ENCODE measurements around the gene HIVEP3.

HIVEP3 gene

DNA sequence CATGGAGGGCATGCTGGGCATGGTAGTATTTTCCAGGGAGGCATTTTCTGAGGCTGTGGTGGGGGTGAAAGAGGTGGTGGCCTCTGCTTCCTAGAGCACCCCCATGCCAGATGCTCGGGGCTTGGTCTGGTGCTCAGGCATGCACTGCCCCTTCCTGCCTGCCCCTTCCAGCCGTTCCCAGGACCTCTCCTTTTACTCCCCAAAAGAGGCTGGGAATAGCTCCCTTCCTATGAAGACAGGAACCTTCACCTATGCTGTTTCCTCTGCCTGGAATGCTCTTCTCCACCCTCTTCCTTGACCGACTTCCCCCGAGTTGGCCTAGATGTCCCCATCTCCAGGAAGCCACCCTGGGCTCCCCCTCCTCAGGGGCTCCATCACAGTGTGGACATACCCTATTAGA is 443.4 kb downstream of the HIVEP3 start:
- Histone ChIP-seq H2AFZ (ENCODE audit: low read length) (no peak overlapping the region), H3K27ac (ENCODE audit: low read depth, low read length, poor library complexity, severe bottlenecking) (no peak overlapping the region), H3K4me1 (ENCODE audit: insufficient read depth, low read length, severe bottlenecking) (no peaks in the 10 kb centered on the region), H3K9me2 (ENCODE audit: low read depth, low read length) (no peaks in the 10 kb centered on the region), H3K9me3 (ENCODE audit: low read length) (no peaks in the 10 kb centered on the region), H3K4me3 (ENCODE audit: low read depth, low read length, poor library complexity, severe bottlenecking) (no peak overlapping the region), H3K9ac (ENCODE audit: low read length) (no peak overlapping the region), H3F3A (ENCODE audit: insufficient read depth, low read length) (no peaks in the 10 kb centered on the region), H4K20me1 (ENCODE audit: insufficient read depth, low read length) (no peaks in the 10 kb centered on the region), H3K4me2 (ENCODE audit: low read length) (no peak overlapping the region), H3K27me3 (ENCODE audit: insufficient read depth, low read length) (peaks cover 7% of the 10 kb centered on the region), H3K79me2 (ENCODE audit: insufficient read depth, low read length) (no peaks in the 10 kb centered on the region), H3K36me3 (ENCODE audit: insufficient read depth, low read length) (no peaks in the 10 kb centered on the region)
- TF ChIP-seq CTCF (IDR thresholded peaks at IDR 0.05; ENCODE audit: low read length) (no peak), EZH2 (IDR thresholded peaks at IDR 0.05; ENCODE audit: borderline replicate concordance, low read length) (no peak)

GRCh38 chr1:41474490-41475271 is 444.0 kb downstream of the HIVEP3 start:
- no peak overlapping the region for H2AFZ ChIP-seq (ENCODE audit: low read length)
- no peaks in the 10 kb centered on the region for H4K20me1 ChIP-seq (ENCODE audit: insufficient read depth, low read length)
- peaks cover 5% of the 10 kb centered on the region for H3K27me3 ChIP-seq (ENCODE audit: insufficient read depth, low read length)
- H3K27ac ChIP-seq (ENCODE audit: low read depth, low read length, poor library complexity, severe bottlenecking): no peak overlapping the region
- no peaks in the 10 kb centered on the region for H3K79me2 ChIP-seq (ENCODE audit: insufficient read depth, low read length)
- H3K9ac ChIP-seq (ENCODE audit: low read length): no peak overlapping the region
- no peak overlapping the region for H3K4me3 ChIP-seq (ENCODE audit: low read depth, low read length, poor library complexity, severe bottlenecking)
- no peak overlapping the region for H3K4me2 ChIP-seq (ENCODE audit: low read length)
- no peaks in the 10 kb centered on the region for H3K9me3 ChIP-seq (ENCODE audit: low read length)
- H3F3A ChIP-seq (ENCODE audit: insufficient read depth, low read length): no peaks in the 10 kb centered on the region
- H3K4me1 ChIP-seq (ENCODE audit: insufficient read depth, low read length, severe bottlenecking): no peaks in the 10 kb centered on the region
- TF ChIP-seq CTCF (IDR thresholded peaks at IDR 0.05; ENCODE audit: low read length) (no peak), EZH2 (IDR thresholded peaks at IDR 0.05; ENCODE audit: borderline replicate concordance, low read length) (no peak)
- H3K36me3 ChIP-seq (ENCODE audit: insufficient read depth, low read length): no peaks in the 10 kb centered on the region
- no peaks in the 10 kb centered on the region for H3K9me2 ChIP-seq (ENCODE audit: low read depth, low read length)

GRCh38 chr1:41473738-41474362 is 444.9 kb downstream of the HIVEP3 start:
- Histone ChIP-seq H3F3A (ENCODE audit: insufficient read depth, low read length) (no peaks in the 10 kb centered on the region), H3K79me2 (ENCODE audit: insufficient read depth, low read length) (no peaks in the 10 kb centered on the region), H3K4me1 (ENCODE audit: insufficient read depth, low read length, severe bottlenecking) (no peaks in the 10 kb centered on the region), H4K20me1 (ENCODE audit: insufficient read depth, low read length) (no peaks in the 10 kb centered on the region), H3K36me3 (ENCODE audit: insufficient read depth, low read length) (no peaks in the 10 kb centered on the region), H3K27me3 (ENCODE audit: insufficient read depth, low read length) (no peaks in the 10 kb centered on the region; the same call in 1 of the 2 replicates), H3K4me2 (ENCODE audit: low read length) (no peak overlapping the region), H3K9ac (ENCODE audit: low read length) (no peak overlapping the region), H3K4me3 (ENCODE audit: low read depth, low read length, poor library complexity, severe bottlenecking) (no peak overlapping the region), H3K27ac (ENCODE audit: low read depth, low read length, poor library complexity, severe bottlenecking) (no peak overlapping the region), H2AFZ (ENCODE audit: low read length) (no peak overlapping the region), H3K9me2 (ENCODE audit: low read depth, low read length) (no peaks in the 10 kb centered on the region), H3K9me3 (ENCODE audit: low read length) (no peaks in the 10 kb centered on the region)
- TF ChIP-seq CTCF (IDR thresholded peaks at IDR 0.05; ENCODE audit: low read length): no peak
- TF ChIP-seq EZH2 (IDR thresholded peaks at IDR 0.05; ENCODE audit: borderline replicate concordance, low read length): no peak

All from OCI-LY1 (cell line).